Erythroblast (primary cell): ENCODE results near the gene SEPTIN3.

Experiments used
- GATA1 ChIP-seq: IDR thresholded peaks from 2 replicates; pipeline ENCODE4 v1.6.1; 2011; ENCODE audit warnings: low read depth, mild to moderate bottlenecking, control low read depth, low read length, moderate library complexity
- POLR2A ChIP-seq: IDR thresholded peaks from 2 replicates; pipeline ENCODE4 v1.6.1; 2011; ENCODE audit warnings: mild to moderate bottlenecking, low read length

DNA sequence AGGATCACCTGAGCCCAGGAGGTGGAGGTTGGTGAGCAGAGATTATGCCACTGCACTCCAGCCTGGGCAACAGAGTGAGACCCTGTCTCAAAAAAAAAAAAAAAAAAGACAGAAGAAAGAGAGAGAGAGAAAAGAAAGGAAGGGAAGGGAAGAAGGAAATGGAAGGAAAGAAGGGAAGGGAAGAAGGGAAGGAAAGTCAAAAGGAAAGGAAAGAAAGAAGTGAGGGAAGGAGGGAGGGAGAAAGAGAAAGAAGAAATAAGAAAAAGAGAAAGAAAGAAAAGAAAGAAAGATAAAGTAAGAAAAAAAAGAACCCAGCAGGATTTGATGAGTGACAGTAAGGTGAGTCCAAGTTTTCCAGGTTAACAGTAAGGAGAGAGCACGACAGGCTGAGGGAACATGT lies 49.0 kb downstream of the SEPTIN3 start:
- TF ChIP-seq POLR2A (no peak), GATA1 (no peak)
